Uterus (tissue), 4 donors: ENCODE results near the gene C9orf50. TPM values are rescaled to one million over a fixed set of nuclear protein-coding genes. Genes with fewer than 3 reads are reported as not detected.

Source experiments
- DNase-seq, 2 donors: peaks; one replicate each; pipeline ENCODE4 v3.0.0-alpha.2; 2019 to 2020
- H3K27ac ChIP-seq, 2 donors: fragments of 200-600 bp; sonication (generic); 1 replicate in 1 of 2; 2 replicates in 1 of 2; pipeline ENCODE4 v1.5.1; 2016 to 2018
- H3K27me3 ChIP-seq, 2 donors: fragments of 200-600 bp; sonication (generic); one replicate each; pipeline ENCODE4 v1.5.1; 2018 to 2019; ENCODE audit warnings: control low read depth in 1 of 2
- H3K36me3 ChIP-seq, 2 donors: fragments of 200-600 bp; sonication (generic); one replicate each; pipeline ENCODE4 v1.5.1; 2019; ENCODE audit warnings: control low read depth in 1 of 2
- H3K4me1 ChIP-seq, 2 donors: fragments of 200-600 bp; sonication (generic); one replicate each; pipeline ENCODE4 v1.5.1; 2018 to 2019; ENCODE audit warnings: control low read depth in 1 of 2
- H3K4me3 ChIP-seq, 2 donors: fragments of 200-600 bp; sonication (generic); 1 replicate in 1 of 2; 2 replicates in 1 of 2; pipeline ENCODE4 v1.5.1; 2018 to 2019; ENCODE audit warnings: mild to moderate bottlenecking in 1 of 2
- H3K9me3 ChIP-seq, 2 donors: fragments of 200-600 bp; sonication (generic); one replicate each; pipeline ENCODE4 v1.5.1; 2019; ENCODE audit warnings: control low read depth in 1 of 2
- CTCF ChIP-seq, 4 experiments: fragments of 200-600 bp in 2 of 4; fragments of 450-650 bp in 2 of 4; sonication (generic) in 2 of 4; IDR thresholded peaks; one replicate each; pipeline ENCODE4 v1.5.1; 2016 to 2019; ENCODE audit warnings: antibody characterized with exemption in 4 of 4, mild to moderate bottlenecking in 2 of 4, moderate library complexity in 1 of 4
- POLR2A ChIP-seq, 2 donors: fragments of 450-650 bp; IDR thresholded peaks; one replicate each; pipeline ENCODE4 v1.6.1; 2016; ENCODE audit warnings: antibody characterized with exemption in 2 of 2, mild to moderate bottlenecking in 1 of 2, moderate library complexity in 1 of 2
- intact Hi-C: fragments of 100-400 bp; cut with DNase I; formaldehyde crosslinking; loops from one replicate; pipeline ENCODE4 v1.15.1; 2023; ENCODE audit warnings: low total_unique reads
- total RNA-seq, 4 donors: library from RNA; depleted of rRNA in 3 of 4; stranded (reverse); fragments of >200 nt in 3 of 4; gene quantifications; one replicate each; pipeline versions ENCODE4 v1.1.0 to v1.2.4, GENCODE V29; 2014 to 2023
- donor health status: DM: yes; HTN: yes; CAD: no.

Gene C9orf50
- total RNA-seq, 4 donors from 2014 or later: 0.35 TPM; not detected in 3

GRCh38 chr9:129583308-129584038 lies 37.4 kb downstream of the C9orf50 start:
- TF ChIP-seq CTCF (IDR thresholded peaks at IDR 0.05) (no peak), POLR2A (IDR thresholded peaks at IDR 0.05) (no peak)
- DNase-seq: no peak
- Histone ChIP-seq H3K4me3 (no peak overlapping the region), H3K27ac (no peak overlapping the region), H3K4me1 (no peaks in the 10 kb centered on the region), H3K36me3 (no peaks in the 10 kb centered on the region), H3K9me3 (no peaks in the 10 kb centered on the region), H3K27me3 (no peaks in the 10 kb centered on the region)
- intact Hi-C loops: no loop called here

DNA sequence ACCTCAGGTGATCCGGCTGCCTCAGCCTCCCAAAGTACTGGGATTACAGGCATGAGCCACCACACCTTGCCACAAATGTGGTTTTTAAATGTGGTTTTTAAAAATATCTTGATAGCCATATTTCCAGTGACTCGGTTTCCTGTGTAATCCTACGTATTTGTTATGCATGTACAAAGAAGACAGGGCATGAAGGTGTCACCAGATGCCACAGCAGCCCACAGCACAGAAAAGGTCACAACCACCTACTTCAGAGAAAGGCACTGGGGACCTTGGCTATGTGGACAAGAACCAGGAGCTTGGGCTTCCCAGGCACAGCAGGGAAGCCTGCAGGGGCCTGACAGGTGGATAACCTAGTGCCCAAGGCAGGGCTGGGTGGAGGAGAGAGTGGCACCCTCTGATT lies 38.0 kb downstream of the C9orf50 start:
- no peak overlapping the region for H3K4me3 ChIP-seq
- H3K4me1 ChIP-seq: no peaks in the 10 kb centered on the region
- no peak for DNase-seq
- no peak for TF ChIP-seq POLR2A (IDR thresholded peaks at IDR 0.05)
- no peaks in the 10 kb centered on the region for H3K27me3 ChIP-seq
- H3K9me3 ChIP-seq: no peaks in the 10 kb centered on the region
- H3K27ac ChIP-seq: no peak overlapping the region
- intact Hi-C loops: no loop called here
- H3K36me3 ChIP-seq: no peaks in the 10 kb centered on the region

- H3K27ac ChIP-seq: no peak overlapping the region
- intact Hi-C loops: no loop called here
Measured at GRCh38 chr9:129581505-129582189, 39.3 kb downstream of the C9orf50 start.

GRCh38 chr9:129580211-129580915 lies 40.5 kb downstream of the C9orf50 start:
- TF ChIP-seq POLR2A (IDR thresholded peaks at IDR 0.05) (no peak), CTCF (IDR thresholded peaks at IDR 0.05) (no peak)
- Histone ChIP-seq H3K9me3 (no peaks in the 10 kb centered on the region), H3K27ac (no peak overlapping the region), H3K4me3 (no peak overlapping the region), H3K36me3 (no peaks in the 10 kb centered on the region), H3K4me1 (no peaks in the 10 kb centered on the region), H3K27me3 (no peaks in the 10 kb centered on the region)
- DNase-seq: no peak
- intact Hi-C loops: no loop called here

More at GRCh38 chr9:129581505-129582189, 39.3 kb downstream of the C9orf50 start:
- no peak for DNase-seq
- no peaks in the 10 kb centered on the region for H3K36me3 ChIP-seq
- no peaks in the 10 kb centered on the region for H3K27me3 ChIP-seq
- H3K9me3 ChIP-seq: no peaks in the 10 kb centered on the region
- no peaks in the 10 kb centered on the region for H3K4me1 ChIP-seq
- H3K4me3 ChIP-seq: no peak overlapping the region
- TF ChIP-seq CTCF (IDR thresholded peaks at IDR 0.05): no peak

DNA sequence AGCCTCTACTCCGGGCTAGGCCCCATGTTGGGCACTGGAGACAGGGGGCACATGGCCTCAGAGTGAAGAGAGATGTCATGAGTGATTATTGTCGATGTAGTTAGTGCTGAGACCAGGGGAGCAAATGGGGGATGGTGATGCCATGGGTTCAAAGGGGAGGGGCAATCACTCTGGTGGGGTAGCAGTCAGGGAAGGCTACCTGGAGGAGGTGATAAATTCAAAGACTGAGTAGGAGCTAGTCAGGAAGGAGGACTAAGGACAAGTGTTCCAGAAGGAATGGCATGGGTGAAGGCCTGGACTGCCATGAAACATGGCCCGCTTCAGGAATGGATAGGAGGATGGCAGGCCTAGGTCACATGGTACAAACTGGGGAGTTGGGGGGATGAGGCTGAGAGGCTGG lies 41.6 kb downstream of the C9orf50 start:
- Histone ChIP-seq H3K4me1 (no peaks in the 10 kb centered on the region), H3K9me3 (no peaks in the 10 kb centered on the region)
- intact Hi-C loops: loop anchor here (10.0 kb wide), 1 partner anchor 64 kb away; no protein-coding TSS in a partner anchor

More for the DNA sequence above, 41.6 kb downstream of the C9orf50 start:
- no peak for TF ChIP-seq POLR2A (IDR thresholded peaks at IDR 0.05)
- TF ChIP-seq CTCF (IDR thresholded peaks at IDR 0.05): no peak
- DNase-seq: no peak
- no peaks in the 10 kb centered on the region for H3K36me3 ChIP-seq
- H3K27me3 ChIP-seq: no peaks in the 10 kb centered on the region
- H3K4me3 ChIP-seq: no peak overlapping the region
- no peak overlapping the region for H3K27ac ChIP-seq
